Measurements from ENCODE around the gene ADAMTS3.

Gene ADAMTS3

DNA sequence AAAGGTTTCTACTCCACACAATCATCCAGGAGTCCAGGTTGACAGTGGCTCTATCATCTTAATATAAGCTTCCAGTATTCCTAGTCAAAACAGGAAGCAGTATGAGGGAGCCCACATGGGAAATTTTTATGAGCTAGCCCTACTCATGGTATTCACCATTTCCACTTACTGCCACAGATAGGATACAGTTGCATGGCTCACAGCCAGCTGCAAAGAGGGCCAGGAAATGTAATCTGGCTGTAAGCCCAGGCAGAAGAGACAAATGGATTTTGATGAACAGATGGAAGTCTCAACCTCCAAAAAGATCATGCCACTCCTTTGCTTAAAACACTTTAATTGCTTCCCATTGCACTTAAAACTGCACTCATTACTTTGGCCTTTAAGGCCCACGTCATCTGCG is 150.6 kb downstream of the ADAMTS3 start:
- no peak for TF ChIP-seq YY1 (IDR thresholded peaks at IDR 0.05; ENCODE audit: insufficient read depth, insufficient read length)
- TF ChIP-seq ZNF274 (IDR thresholded peaks at IDR 0.05; ENCODE audit: low read depth, low read length): no peak
- TF ChIP-seq SUZ12 (IDR thresholded peaks at IDR 0.05; ENCODE audit: extremely low read depth, insufficient read depth, insufficient read length): no peak
- Histone ChIP-seq H3K4me1 (ENCODE audit: insufficient read depth, insufficient read length) (no peaks in the 10 kb centered on the region), H3K9ac (ENCODE audit: insufficient read length, low read depth) (no peak overlapping the region), H3K36me3 (ENCODE audit: insufficient read depth, insufficient read length, low read length) (no peaks in the 10 kb centered on the region), H3K27me3 (ENCODE audit: insufficient read depth, insufficient read length) (no peaks in the 10 kb centered on the region), H3K4me3 (ENCODE audit: insufficient read length, low read depth) (no peak overlapping the region), H3K9me3 (ENCODE audit: insufficient read depth, low read length) (no peaks in the 10 kb centered on the region)
- no peak for DNase-seq (ENCODE audit: low read depth, low spot score)

DNA sequence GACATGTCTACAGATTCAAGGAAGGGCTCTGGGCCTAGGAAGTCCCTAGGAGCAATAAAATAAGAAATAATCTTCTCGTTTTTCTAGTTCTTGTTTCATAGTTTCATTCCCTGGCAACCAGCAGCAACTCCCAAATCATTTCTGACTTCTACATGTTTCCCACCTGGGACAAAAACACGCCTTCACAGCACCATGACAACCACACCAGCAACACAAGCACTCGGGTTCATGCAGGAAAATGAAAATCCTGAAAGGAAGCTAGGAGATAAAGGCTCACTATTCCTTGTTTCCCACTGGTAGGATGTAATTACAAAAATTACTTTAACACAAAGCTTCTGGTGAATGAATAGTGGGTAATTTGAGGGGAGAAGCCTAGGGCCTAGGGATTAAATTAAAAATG is 158.9 kb downstream of the ADAMTS3 start:
- TF ChIP-seq ZNF274 (IDR thresholded peaks at IDR 0.05; ENCODE audit: low read depth, low read length): no peak
- no peak for TF ChIP-seq SUZ12 (IDR thresholded peaks at IDR 0.05; ENCODE audit: extremely low read depth, insufficient read depth, insufficient read length)
- no peak for TF ChIP-seq YY1 (IDR thresholded peaks at IDR 0.05; ENCODE audit: insufficient read depth, insufficient read length)
- no peaks in the 10 kb centered on the region for H3K36me3 ChIP-seq (ENCODE audit: insufficient read depth, insufficient read length, low read length)
- no peak for DNase-seq (ENCODE audit: low read depth, low spot score)
- no peaks in the 10 kb centered on the region for H3K9me3 ChIP-seq (ENCODE audit: insufficient read depth, low read length)
- no peaks in the 10 kb centered on the region for H3K27me3 ChIP-seq (ENCODE audit: insufficient read depth, insufficient read length)
- no peak overlapping the region for H3K4me3 ChIP-seq (ENCODE audit: insufficient read length, low read depth)
- H3K4me1 ChIP-seq (ENCODE audit: insufficient read depth, insufficient read length): no peaks in the 10 kb centered on the region
- H3K9ac ChIP-seq (ENCODE audit: insufficient read length, low read depth): no peak overlapping the region

DNA sequence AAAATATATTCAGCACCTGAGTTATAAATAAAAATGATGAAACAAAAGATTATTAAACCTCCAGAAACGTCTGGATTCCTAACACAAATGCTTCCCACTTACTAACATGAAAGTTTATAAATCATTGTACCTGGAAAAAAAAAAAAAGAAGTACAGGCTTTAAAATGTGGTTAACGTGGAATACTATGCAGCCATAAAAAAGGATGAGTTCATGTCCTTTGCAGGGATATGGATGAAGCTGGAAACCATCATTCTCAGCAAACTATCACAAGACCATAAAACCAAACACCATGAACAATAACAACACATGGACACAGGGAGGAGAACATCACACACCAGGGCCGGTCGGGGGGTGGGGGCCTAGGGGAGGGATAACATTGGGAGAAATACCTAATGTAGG is 160.5 kb downstream of the ADAMTS3 start:
- H3K4me1 ChIP-seq (ENCODE audit: insufficient read depth, insufficient read length): no peaks in the 10 kb centered on the region
- H3K9ac ChIP-seq (ENCODE audit: insufficient read length, low read depth): no peak overlapping the region
- no peak for DNase-seq (ENCODE audit: low read depth, low spot score)
- H3K36me3 ChIP-seq (ENCODE audit: insufficient read depth, insufficient read length, low read length): no peaks in the 10 kb centered on the region
- TF ChIP-seq ZNF274 (IDR thresholded peaks at IDR 0.05; ENCODE audit: low read depth, low read length) (no peak), YY1 (IDR thresholded peaks at IDR 0.05; ENCODE audit: insufficient read depth, insufficient read length) (no peak), SUZ12 (IDR thresholded peaks at IDR 0.05; ENCODE audit: extremely low read depth, insufficient read depth, insufficient read length) (no peak)
- no peak overlapping the region for H3K4me3 ChIP-seq (ENCODE audit: insufficient read length, low read depth)
- no peaks in the 10 kb centered on the region for H3K27me3 ChIP-seq (ENCODE audit: insufficient read depth, insufficient read length)
- no peaks in the 10 kb centered on the region for H3K9me3 ChIP-seq (ENCODE audit: insufficient read depth, low read length)

DNA sequence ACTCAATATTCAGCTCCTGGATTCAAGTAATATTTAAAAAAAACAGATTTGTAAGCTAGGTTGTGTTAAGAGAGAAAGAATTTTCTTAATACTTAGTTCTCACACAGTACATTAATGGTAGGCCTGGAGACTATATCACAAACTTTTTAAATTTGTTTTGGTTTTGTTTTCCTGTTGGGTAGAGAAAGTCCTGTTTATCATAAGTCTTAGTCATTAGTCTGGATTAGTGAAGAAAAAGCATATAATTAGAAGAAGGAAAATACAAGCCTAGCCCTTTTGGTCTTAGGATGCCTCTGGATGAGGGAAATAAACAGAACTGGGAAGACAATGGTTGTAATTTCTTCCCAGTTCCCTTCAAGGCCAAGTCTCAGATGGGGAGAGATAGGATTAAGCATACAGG is 163.6 kb downstream of the ADAMTS3 start:
- Histone ChIP-seq H3K36me3 (ENCODE audit: insufficient read depth, insufficient read length, low read length) (no peaks in the 10 kb centered on the region), H3K9me3 (ENCODE audit: insufficient read depth, low read length) (no peaks in the 10 kb centered on the region), H3K9ac (ENCODE audit: insufficient read length, low read depth) (no peak overlapping the region), H3K27me3 (ENCODE audit: insufficient read depth, insufficient read length) (no peaks in the 10 kb centered on the region), H3K4me1 (ENCODE audit: insufficient read depth, insufficient read length) (no peaks in the 10 kb centered on the region), H3K4me3 (ENCODE audit: insufficient read length, low read depth) (no peak overlapping the region)
- no peak for DNase-seq (ENCODE audit: low read depth, low spot score)
- TF ChIP-seq SUZ12 (IDR thresholded peaks at IDR 0.05; ENCODE audit: extremely low read depth, insufficient read depth, insufficient read length): no peak
- no peak for TF ChIP-seq YY1 (IDR thresholded peaks at IDR 0.05; ENCODE audit: insufficient read depth, insufficient read length)
- no peak for TF ChIP-seq ZNF274 (IDR thresholded peaks at IDR 0.05; ENCODE audit: low read depth, low read length)

DNA sequence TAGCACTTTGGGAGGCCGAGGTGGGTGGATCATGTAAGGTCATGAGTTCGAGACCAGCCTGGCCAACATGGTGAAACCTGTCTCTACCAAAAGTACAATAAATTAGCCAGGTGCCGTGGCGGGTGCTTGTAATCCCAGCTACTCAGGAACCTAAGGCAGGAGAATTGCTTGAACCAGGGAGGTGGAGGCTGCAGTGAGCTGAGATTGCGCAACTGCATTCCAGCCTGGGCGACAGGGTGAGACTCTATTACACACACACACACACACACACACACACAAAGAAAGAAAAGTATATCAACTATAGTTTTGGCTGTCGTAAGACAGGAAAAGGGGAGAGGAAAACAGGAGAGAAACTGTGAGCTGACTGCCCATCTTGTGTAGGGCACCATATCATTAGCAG is 171.7 kb downstream of the ADAMTS3 start:
- no peak overlapping the region for H3K9ac ChIP-seq (ENCODE audit: insufficient read length, low read depth)
- no peaks in the 10 kb centered on the region for H3K27me3 ChIP-seq (ENCODE audit: insufficient read depth, insufficient read length)
- no peaks in the 10 kb centered on the region for H3K36me3 ChIP-seq (ENCODE audit: insufficient read depth, insufficient read length, low read length)
- H3K4me3 ChIP-seq (ENCODE audit: insufficient read length, low read depth): no peak overlapping the region
- no peaks in the 10 kb centered on the region for H3K4me1 ChIP-seq (ENCODE audit: insufficient read depth, insufficient read length)
- H3K9me3 ChIP-seq (ENCODE audit: insufficient read depth, low read length): no peaks in the 10 kb centered on the region
- no peak for TF ChIP-seq SUZ12 (IDR thresholded peaks at IDR 0.05; ENCODE audit: extremely low read depth, insufficient read depth, insufficient read length)
- TF ChIP-seq ZNF274 (IDR thresholded peaks at IDR 0.05; ENCODE audit: low read depth, low read length): no peak
- TF ChIP-seq YY1 (IDR thresholded peaks at IDR 0.05; ENCODE audit: insufficient read depth, insufficient read length): no peak
- DNase-seq (ENCODE audit: low read depth, low spot score): no peak

DNA sequence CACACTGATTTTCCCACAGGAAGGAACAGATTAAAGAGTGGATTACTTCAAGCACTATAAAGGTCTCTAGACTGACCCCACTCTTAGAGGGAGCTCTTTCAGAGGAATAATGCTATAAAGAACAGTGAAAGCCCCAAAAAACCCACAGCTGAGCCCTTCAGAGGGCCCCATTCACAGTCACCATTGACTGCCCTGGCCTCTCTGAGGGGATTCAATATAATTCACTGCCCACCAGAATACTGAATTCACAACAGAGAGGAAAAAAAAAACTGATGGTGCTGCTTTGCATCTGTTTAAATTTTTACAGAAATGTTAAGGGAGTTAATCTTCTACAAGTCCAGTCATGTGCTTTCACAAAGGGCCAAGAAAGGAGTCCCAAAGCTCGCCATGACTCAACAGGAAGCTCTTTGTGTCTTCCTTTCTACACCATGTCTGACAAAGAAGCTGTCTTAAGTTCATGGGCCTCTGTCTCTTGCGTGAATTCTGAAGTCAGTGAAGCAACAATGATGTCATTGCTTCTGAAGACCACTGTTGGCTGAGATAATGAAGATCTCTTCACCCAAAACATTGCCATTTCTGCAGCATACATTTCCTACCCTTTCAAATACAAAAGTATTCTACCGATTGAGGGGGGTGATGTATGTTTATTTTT is 174.9 kb downstream of the ADAMTS3 start:
- DNase-seq (ENCODE audit: low read depth, low spot score): peak; percentile 2
- TF ChIP-seq SUZ12 (IDR thresholded peaks at IDR 0.05; ENCODE audit: extremely low read depth, insufficient read depth, insufficient read length) (no peak), ZNF274 (IDR thresholded peaks at IDR 0.05; ENCODE audit: low read depth, low read length) (no peak), YY1 (IDR thresholded peaks at IDR 0.05; ENCODE audit: insufficient read depth, insufficient read length) (no peak)
- no peaks in the 10 kb centered on the region for H3K27me3 ChIP-seq (ENCODE audit: insufficient read depth, insufficient read length)
- no peaks in the 10 kb centered on the region for H3K9me3 ChIP-seq (ENCODE audit: insufficient read depth, low read length)
- H3K4me1 ChIP-seq (ENCODE audit: insufficient read depth, insufficient read length): no peaks in the 10 kb centered on the region
- H3K36me3 ChIP-seq (ENCODE audit: insufficient read depth, insufficient read length, low read length): no peaks in the 10 kb centered on the region
- no peak overlapping the region for H3K4me3 ChIP-seq (ENCODE audit: insufficient read length, low read depth)
- H3K9ac ChIP-seq (ENCODE audit: insufficient read length, low read depth): no peak overlapping the region

GRCh38 chr4:72391281-72391680 is 177.7 kb downstream of the ADAMTS3 start:
- no peaks in the 10 kb centered on the region for H3K9me3 ChIP-seq (ENCODE audit: insufficient read depth, low read length)
- H3K36me3 ChIP-seq (ENCODE audit: insufficient read depth, insufficient read length, low read length): no peaks in the 10 kb centered on the region
- H3K4me1 ChIP-seq (ENCODE audit: insufficient read depth, insufficient read length): no peaks in the 10 kb centered on the region
- DNase-seq (ENCODE audit: low read depth, low spot score): no peak
- H3K9ac ChIP-seq (ENCODE audit: insufficient read length, low read depth): no peak overlapping the region
- no peak for TF ChIP-seq ZNF274 (IDR thresholded peaks at IDR 0.05; ENCODE audit: low read depth, low read length)
- no peak for TF ChIP-seq YY1 (IDR thresholded peaks at IDR 0.05; ENCODE audit: insufficient read depth, insufficient read length)
- no peak for TF ChIP-seq SUZ12 (IDR thresholded peaks at IDR 0.05; ENCODE audit: extremely low read depth, insufficient read depth, insufficient read length)
- no peaks in the 10 kb centered on the region for H3K27me3 ChIP-seq (ENCODE audit: insufficient read depth, insufficient read length)
- H3K4me3 ChIP-seq (ENCODE audit: insufficient read length, low read depth): no peak overlapping the region
